IPS DF 6.9 (cell line): ENCODE data around the gene ZNF880.

Experiments
- DNase-seq: peaks from one replicate; pipeline ENCODE4 v3.0.0-alpha.2; 2013; ENCODE audit warnings: low read depth, low spot score
- H3K27ac ChIP-seq: one replicate; pipeline ENCODE4 v1.5.1; 2013; ENCODE audit warnings: low read length, control low read depth
- H3K27me3 ChIP-seq: 2 replicates; pipeline ENCODE4 v1.6.1; 2013; ENCODE audit warnings: mild to moderate bottlenecking, low read length; ENCODE audit not compliant: control insufficient read depth, insufficient read depth
- H3K36me3 ChIP-seq: 2 replicates; pipeline ENCODE4 v1.6.1; 2013; ENCODE audit warnings: low read length; ENCODE audit not compliant: control insufficient read depth, insufficient read depth
- H3K4me1 ChIP-seq: 2 replicates; pipeline ENCODE4 v1.6.1; 2013; ENCODE audit warnings: low read length; ENCODE audit not compliant: control insufficient read depth, insufficient read depth
- H3K4me3 ChIP-seq: 2 replicates; pipeline ENCODE4 v1.5.1; 2013; ENCODE audit warnings: mild to moderate bottlenecking, low read length
- H3K9me3 ChIP-seq: 2 replicates; pipeline ENCODE4 v1.6.1; 2013; ENCODE audit warnings: low read length, inconsistent platforms; ENCODE audit not compliant: control insufficient read depth, insufficient read depth
- WGBS: extraction: QIAGEN DNeasy Blood & Tissue Kit; methylation state at CpG from one replicate; pipeline ENCODE4 v1.1.7; 2013; ENCODE audit warnings: mixed read lengths, missing lambda C conversion rate; ENCODE audit not compliant: insufficient read length, insufficient coverage; 5-methylcytosine and 5-hydroxymethylcytosine counted together

ZNF880 gene

DNA sequence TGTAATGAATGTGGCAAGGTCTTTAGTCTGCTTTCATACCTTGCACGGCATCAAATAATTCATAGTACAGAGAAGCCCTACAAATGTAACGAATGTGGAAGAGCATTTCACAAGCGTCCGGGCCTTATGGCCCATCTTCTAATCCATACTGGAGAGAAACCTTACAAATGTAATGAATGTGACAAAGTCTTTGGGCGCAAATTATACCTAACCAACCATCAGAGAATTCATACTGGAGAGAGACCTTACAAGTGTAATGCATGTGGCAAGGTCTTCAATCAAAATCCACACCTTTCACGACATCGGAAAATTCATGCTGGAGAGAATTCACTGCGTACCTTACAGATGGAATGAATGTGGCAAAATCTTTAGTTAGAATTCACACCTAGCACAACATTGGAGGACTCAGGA lies 3.3 kb upstream of the ZNF880 start:
- no peak overlapping the region for H3K4me3 ChIP-seq
- no peaks in the 10 kb centered on the region for H3K36me3 ChIP-seq
- 0 out of 2 replicates have a peak, but pooled peaks cover 1% of the 10 kb centered on the region for H3K4me1 ChIP-seq
- H3K9me3 ChIP-seq = peaks cover 2% of the 10 kb centered on the region; the same call in 1 of the 2 replicates
- DNase-seq = no peak
- WGBS = no CpG with 5 or more reads among the region's 8 CpGs
- no peaks in the 10 kb centered on the region for H3K27me3 ChIP-seq
- no peak overlapping the region for H3K27ac ChIP-seq

DNA sequence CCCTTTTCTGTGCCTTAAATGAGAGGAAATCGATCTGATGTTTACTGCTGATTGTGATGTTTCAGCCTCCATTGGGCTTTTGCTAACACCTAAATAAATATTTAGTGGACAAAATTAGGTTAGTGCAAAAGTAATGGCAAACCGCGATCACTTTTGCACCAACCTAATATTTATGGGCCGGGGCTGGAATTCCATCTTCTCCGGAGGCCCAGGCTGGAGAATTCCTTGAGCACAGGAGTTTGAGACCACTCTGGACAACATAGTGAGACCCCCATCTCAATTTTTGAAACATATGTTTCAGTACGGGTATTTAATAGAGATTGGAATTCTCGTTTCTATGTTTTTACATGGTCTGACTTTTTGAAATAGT lies 603 bp downstream of the ZNF880 start:
- Histone ChIP-seq H3K27ac (no peak overlapping the region), H3K4me1 (0 out of 2 replicates have a peak, but pooled peaks cover 1% of the 10 kb centered on the region), H3K4me3 (peak overlapping the region; percentile 77; the same call in 1 of the 2 replicates), H3K27me3 (no peaks in the 10 kb centered on the region), H3K36me3 (peaks cover 6% of the 10 kb centered on the region; the same call in 1 of the 2 replicates), H3K9me3 (no peaks in the 10 kb centered on the region)
- WGBS = 100% methylated on average over 2 of the region's 7 CpGs
- DNase-seq = no peak

DNA sequence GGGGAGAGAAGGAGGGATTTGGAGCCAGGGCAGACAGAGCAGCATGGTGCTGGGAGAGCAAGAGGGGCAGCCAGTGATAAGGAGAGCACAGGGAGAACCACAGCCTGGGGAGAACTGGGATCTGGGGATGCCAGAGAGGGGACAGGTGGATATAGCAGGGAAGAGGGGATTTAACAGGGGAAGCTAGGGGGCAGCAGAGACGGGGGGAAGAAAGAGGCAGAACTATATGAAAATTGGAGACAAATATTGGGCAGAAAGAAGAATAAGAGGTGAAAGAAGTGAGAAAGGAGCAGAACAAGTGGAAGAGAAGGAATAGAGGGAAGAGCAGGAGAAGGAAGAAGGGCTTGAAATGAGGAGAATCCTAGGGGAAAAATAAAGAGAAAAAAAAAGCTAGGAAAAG lies 21.4 kb downstream of the ZNF880 start:
- no peaks in the 10 kb centered on the region for H3K27me3 ChIP-seq
- no peaks in the 10 kb centered on the region for H3K4me1 ChIP-seq
- no peak overlapping the region for H3K27ac ChIP-seq
- WGBS = no CpG with 5 or more reads among the region's 1 CpG
- H3K36me3 ChIP-seq = no peaks in the 10 kb centered on the region; the same call in 1 of the 2 replicates
- no peak overlapping the region for H3K4me3 ChIP-seq
- no peaks in the 10 kb centered on the region for H3K9me3 ChIP-seq
- DNase-seq = no peak

DNA sequence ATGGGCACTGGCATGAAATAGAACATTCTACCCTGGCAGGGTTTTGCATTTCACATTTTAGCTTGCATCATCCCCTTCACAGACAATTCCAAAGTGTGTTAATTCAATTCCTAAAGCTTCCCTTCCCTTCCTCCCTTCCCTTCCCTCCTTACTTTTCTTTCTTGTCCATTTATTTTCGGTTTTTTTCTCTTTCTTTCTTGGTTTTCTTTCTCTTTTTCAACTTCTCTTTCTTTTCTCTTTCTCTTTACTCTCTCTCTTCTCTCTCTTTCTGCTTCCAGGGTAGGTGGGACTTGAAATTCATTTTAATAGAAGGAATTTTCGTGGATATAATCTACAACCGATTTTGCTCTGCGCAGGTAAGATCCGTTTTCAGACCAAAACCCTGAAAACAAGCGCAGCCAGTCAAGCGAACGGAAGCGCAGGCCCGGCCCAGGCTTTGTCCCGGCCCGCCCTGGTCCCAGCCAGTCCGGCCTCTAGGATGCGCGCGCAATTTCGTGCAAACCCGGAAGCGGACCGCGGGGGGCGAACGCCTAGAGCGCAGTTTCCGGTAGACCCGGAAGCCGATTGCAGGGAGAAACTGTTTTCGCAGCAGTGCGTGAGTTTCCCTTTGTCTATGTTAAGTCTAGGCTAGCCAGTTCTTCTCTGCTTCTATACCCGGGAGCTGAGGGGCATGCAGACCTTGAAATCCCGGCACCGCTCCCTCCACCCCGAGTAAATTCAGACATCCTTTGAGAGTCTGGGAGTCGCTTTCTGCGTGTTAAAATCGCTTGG lies 27.8 kb downstream of the ZNF880 start, which contains the start of gene ZNF528:
ZNF528 (plus strand) TSS at position 540 of the 771 bp plus-strand sequence. CDS start 4,165 bp downstream, outside the sequence.
- no peaks in the 10 kb centered on the region for H3K27me3 ChIP-seq
- no peaks in the 10 kb centered on the region; the same call in 1 of the 2 replicates for H3K36me3 ChIP-seq
- no peaks in the 10 kb centered on the region for H3K4me1 ChIP-seq
- WGBS = no CpG with 5 or more reads among the region's 36 CpGs
- peak within 1 kb of the TSS; percentile 70; the same call in 1 of the 2 replicates for H3K4me3 ChIP-seq
- no peak within 1 kb of the TSS for H3K27ac ChIP-seq
- H3K9me3 ChIP-seq = no peaks in the 10 kb centered on the region
- peak; percentile 79 for DNase-seq

DNA sequence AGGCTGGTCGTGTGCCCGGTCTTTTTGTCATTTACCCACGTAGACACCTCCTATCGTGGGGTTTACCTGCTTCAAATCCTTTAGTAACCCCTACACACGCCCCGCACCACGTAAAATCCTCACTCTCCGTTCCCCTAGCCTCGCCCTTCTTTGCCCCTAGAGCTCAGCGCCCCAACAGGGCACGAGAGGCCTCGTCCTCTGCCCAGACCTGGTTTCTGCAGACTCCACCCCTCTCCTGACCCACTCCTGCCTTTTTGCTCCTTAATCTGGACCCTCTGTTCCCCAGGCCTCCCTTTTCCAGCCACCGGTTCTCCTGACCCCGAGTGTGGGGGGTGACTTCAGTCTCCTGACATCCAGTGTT lies 28.3 kb downstream of the ZNF880 start:
- Histone ChIP-seq H3K36me3 (no peaks in the 10 kb centered on the region; the same call in 1 of the 2 replicates), H3K27ac (no peak overlapping the region), H3K4me1 (no peaks in the 10 kb centered on the region), H3K4me3 (peak overlapping the region; percentile 70; the same call in 1 of the 2 replicates), H3K27me3 (no peaks in the 10 kb centered on the region), H3K9me3 (no peaks in the 10 kb centered on the region)
- WGBS = no CpG with 5 or more reads among the region's 14 CpGs
- no peak for DNase-seq

DNA sequence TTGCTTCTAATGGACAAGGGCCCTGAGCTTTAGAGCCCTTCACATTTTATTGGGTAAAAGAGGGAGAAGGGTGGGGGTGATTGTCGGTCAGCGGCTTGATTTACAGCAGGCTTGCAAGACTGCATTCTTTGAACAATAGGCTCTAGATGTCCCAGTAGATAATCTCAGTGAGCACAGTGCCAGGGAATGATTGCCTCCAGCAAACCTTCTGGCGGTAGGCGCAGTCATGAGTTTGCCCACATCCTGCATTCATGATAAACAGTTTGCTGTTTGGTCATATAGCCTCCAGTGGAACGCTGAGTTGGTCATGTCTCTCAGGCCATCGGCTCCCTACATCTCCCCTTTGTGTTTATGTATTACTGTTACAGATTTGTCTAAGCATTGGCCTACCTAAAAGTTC lies 40.6 kb downstream of the ZNF880 start:
- Histone ChIP-seq H3K36me3 (peaks cover 2% of the 10 kb centered on the region; the same call in 1 of the 2 replicates), H3K27ac (no peak overlapping the region), H3K27me3 (no peaks in the 10 kb centered on the region), H3K4me1 (no peaks in the 10 kb centered on the region), H3K9me3 (peaks cover 5% of the 10 kb centered on the region), H3K4me3 (no peak overlapping the region)
- WGBS = no CpG with 5 or more reads among the region's 6 CpGs
- no peak for DNase-seq

DNA sequence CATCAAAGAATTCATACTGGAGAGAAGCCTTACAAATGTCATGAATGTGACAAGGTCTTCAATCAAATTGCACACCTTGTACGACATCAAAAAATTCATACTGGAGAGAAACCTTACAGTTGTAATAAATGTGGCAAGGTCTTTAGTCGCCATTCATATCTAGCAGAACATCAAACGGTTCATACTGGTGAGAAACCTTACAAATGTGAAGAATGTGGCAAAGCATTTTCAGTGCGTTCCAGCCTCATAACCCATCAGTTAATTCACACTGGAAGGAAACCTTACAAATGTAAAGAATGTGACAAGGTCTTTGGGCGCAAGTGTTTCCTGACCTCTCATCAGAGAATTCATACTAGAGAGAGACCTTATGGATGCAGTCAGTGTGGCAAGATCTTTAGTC lies 46.0 kb downstream of the ZNF880 start:
- H3K36me3 ChIP-seq = peaks cover 2% of the 10 kb centered on the region; the same call in 1 of the 2 replicates
- peaks cover 5% of the 10 kb centered on the region for H3K9me3 ChIP-seq
- DNase-seq = no peak
- no peak overlapping the region for H3K27ac ChIP-seq
- H3K27me3 ChIP-seq = no peaks in the 10 kb centered on the region
- WGBS = no CpG with 5 or more reads among the region's 5 CpGs
- H3K4me3 ChIP-seq = no peak overlapping the region
- H3K4me1 ChIP-seq = no peaks in the 10 kb centered on the region

DNA sequence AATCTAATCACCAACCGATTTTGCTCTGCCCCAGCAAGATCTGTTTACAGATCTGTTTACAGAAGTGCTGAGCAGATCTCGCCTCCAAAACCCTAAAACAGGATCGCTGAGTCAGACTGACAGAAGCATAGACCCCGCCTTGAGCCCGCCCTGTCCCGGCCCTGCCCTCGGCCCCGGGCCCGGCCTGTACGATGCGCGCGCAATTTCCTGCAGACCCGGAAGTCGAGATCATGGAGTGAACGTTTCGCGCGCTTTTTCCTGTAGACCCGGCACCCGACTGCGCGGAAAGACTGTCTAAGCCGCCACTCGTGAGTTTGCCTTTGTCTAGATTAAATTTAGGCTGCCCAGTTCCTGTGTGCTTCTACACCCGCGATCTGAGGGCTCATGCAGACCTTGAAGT lies 59.2 kb downstream of the ZNF880 start, which contains the start of gene ZNF534:
ZNF534 (plus strand) TSS at position 212 of the 400 bp plus-strand sequence. CDS start 2,327 bp downstream, outside the sequence.
- no CpG with 5 or more reads among the region's 27 CpGs for WGBS
- no peak within 1 kb of the TSS for H3K4me3 ChIP-seq
- no peak within 1 kb of the TSS for H3K27ac ChIP-seq
- H3K9me3 ChIP-seq = no peaks in the 10 kb centered on the region; the same call in 1 of the 2 replicates
- H3K36me3 ChIP-seq = no peaks in the 10 kb centered on the region
- H3K4me1 ChIP-seq = no peaks in the 10 kb centered on the region
- no peaks in the 10 kb centered on the region for H3K27me3 ChIP-seq
- DNase-seq = no peak
